HL-60/S4 treated with retinoic acid at 250 ng/mL for 4 days and 3 days (cell line): Measurements from ENCODE around the gene TMEM132D.

Experiments used
- in situ Hi-C: fragments of 300-500 bp; cut with MboI; formaldehyde crosslinking; loops from 2 replicates; pipeline ENCODE4 v1.7.0; 2022; ENCODE audit warnings: low sequenced_read_pairs

The TMEM132D gene

DNA sequence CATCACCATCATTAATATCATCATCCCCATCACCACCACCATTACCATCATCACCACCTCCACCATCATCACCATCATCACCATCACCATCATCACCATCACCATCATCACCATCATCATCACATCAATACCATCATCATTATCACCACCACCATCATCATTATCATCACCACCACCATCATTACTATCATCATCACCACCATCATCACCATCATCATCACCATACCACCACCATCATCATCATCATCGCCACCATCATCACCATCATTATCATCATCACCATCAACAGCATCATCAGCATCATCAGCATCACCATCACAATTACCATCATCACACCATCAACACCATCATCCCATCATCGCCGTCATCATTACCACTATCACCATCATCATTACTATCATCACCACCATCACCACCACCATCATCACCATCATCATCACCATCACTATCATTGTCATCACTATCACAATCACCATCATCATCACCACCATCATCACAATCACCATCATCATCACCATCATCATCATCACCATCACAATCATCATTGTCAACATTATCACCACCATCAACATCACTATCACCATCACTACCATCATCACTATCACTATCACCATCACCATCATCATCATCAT is 767.0 kb downstream of the TMEM132D start:
- in situ Hi-C loops = no loop called here

DNA sequence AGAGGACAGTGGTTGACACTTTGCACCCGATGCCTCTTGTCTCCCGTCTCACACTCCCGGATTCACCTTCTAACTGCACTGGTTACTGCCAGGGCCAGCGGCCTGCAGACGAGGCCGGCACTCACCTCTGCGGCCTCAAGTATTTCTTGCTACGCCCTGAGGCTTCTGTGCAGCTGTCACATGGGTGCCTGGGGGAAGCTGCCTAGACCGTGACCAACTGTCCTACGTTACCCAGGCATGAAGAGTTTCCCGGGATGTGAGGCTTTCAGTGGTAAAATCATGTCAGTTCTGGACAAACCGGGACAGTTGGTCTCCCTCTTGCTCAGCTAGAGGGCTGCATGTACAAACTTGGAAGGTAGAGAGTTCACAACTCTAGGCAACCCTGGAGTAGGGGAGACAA is 776.1 kb downstream of the TMEM132D start:
- in situ Hi-C loops = no loop called here

- in situ Hi-C loops = no loop called here
Observed at GRCh38 chr12:129127211-129127610, 776.6 kb downstream of the TMEM132D start.

DNA sequence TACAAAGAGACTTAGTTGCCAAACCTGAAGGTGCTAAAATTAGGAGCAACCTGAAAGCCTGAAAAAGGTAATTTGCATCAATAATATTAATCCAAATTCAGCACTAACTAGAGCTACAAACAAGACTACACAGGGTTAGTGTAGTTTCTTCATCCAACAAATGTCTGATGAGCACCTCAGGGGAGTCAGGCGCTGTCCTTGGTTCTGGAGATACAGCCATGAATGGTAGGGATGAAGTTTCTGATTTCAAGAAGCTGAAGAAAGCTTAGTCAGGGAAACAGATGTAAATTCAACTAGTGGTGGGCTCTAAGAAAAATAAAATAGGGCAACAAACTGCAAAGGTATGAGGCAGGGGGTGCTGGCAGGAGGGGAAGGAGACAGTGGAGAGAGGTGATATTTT is 784.3 kb downstream of the TMEM132D start:
- in situ Hi-C loops = no loop called here

DNA sequence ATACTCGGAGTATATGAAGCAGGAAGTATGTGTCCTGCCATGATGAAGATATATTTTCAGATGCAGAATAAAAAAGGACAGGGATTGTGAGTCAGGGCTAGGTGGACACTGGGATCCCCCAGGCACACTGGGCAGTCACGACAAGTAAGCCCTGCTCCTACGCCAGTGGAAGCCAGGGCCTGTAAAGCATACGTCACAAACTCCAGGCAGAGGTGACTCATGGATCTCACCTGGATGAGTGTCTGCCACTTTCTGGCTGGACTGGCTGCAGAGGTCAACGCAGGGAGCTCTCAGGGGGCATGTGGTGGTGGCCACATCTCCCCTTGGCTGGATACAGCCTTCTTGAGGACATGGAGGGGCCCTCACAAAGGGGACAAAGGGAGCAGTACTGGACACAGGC is 788.3 kb downstream of the TMEM132D start:
- in situ Hi-C loops = no loop called here

DNA sequence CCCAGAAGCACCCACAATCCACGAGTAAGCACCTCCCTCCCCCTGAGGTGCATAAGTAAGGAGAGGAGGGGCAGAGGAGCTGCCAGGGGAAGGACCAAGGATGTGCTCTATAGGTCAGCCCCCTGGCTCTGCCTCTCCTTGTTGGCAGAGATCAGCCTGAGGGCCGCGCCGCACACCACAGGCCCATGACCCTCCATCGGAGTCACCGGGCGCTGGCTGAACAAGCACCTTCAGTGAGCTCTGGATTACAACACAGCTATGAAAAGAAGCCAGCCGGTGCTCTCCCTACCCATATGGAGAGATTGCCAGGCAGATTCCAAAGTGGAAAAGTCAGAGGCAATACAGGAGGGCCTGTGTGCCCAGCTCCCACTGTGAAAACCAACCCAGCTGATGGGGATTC is 793.2 kb downstream of the TMEM132D start:
- in situ Hi-C loops = no loop called here

DNA sequence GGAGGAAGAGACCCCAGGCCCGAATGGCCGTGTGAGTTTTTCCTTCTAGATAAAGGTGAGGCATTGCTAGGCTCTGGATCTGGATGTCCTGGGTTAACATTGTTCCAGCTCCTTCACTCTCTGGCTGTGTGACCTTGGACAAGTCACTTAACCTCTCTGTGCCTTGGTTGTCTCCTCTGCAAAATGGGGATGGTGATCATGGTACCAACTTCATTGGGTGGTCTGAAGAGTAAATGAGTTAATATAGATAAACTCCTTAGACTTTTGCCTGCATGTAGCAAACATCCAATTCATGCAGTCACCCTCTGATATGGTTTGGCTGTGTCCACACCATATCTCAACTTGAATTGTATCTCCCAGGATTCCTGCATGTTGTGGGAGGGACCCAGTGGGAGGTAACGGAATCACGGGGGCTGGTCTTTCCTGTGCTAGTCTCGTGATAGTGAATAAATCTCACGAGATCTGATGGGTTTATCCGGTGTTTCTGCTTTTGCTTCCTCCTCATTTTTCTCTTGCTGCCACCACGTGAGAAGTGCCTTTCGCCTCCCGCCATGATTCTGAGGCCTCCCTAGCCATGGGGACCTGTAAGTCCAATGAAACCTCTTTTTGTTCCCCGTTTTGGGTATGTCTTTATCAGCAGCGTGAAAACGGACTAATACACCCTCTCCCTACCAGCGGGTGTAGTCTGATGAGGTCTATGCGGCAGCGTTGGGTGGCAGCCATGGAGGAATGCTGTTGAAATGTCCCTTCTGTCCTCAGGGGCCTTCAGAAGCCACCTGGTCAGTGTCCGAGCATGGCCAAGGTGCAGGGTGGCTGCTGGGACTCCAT is 794.4 kb downstream of the TMEM132D start:
- in situ Hi-C loops = no loop called here

- in situ Hi-C loops = no loop called here
Observed at GRCh38 chr12:129106772-129107171, 797.1 kb downstream of the TMEM132D start.

- in situ Hi-C loops = no loop called here
Observed at GRCh38 chr12:129103231-129103630, 800.6 kb downstream of the TMEM132D start.

DNA sequence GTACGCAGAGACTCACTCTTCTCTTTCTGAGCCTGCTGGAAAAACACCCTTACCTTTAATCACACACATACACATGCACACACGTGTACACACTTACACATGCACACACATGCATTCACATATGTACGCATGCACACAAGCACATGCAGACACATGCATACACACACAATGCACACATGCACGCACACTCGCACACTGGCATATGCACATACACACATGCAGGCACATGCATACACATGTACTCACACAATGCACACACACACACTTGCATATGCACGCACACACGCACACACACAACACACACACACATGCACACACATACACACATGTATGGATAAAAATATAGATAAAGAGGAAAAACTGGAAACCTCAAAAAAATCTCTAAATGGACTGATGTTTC is 801.6 kb downstream of the TMEM132D start:
- in situ Hi-C loops = no loop called here

DNA sequence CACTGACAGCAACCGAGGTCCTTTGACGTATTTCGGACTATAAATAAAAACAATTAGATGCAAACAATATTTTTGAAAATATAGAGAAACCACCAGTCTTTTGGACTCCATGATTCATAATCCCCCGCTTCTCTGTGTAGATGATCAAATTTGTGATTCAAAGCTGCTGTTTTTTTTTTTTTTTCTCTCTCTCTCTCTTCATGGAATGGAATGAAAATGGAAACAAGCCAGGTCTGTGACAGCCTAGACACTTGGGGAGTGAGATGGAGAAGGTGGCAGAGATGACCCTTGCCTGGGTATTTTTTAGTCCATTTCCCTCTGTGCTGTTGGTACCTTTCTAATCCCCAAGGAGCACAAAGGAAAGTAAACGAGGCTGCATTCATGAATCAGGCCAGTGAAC is 802.0 kb downstream of the TMEM132D start:
- in situ Hi-C loops = no loop called here

DNA sequence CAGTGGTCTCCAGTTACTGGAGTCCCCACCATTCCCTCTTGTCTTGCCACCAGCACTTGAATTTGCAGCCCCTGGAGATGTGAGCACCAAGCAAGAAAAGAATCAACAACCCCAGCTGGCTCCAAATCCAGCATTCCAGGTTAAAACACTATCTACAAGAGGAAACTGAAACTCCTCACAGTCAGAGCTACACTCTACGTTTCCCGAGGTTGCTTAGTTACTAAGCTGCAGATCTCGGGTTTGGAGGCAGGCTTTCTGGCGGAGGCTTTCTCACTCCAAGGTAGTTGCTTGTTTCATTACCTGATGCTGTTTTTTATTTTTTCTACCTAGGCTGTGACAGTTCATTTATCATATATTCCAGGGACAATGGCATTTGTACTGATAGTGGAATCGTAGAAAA is 802.4 kb downstream of the TMEM132D start:
- in situ Hi-C loops = no loop called here

- in situ Hi-C loops = no loop called here
Observed at GRCh38 chr12:129097451-129097850, 806.4 kb downstream of the TMEM132D start.

- in situ Hi-C loops = no loop called here
Observed at GRCh38 chr12:129096968-129097367, 806.9 kb downstream of the TMEM132D start.

GRCh38 chr12:129096184-129096583 is 807.6 kb downstream of the TMEM132D start:
- in situ Hi-C loops = no loop called here

GRCh38 chr12:129089576-129089975 is 814.2 kb downstream of the TMEM132D start:
- in situ Hi-C loops = no loop called here

DNA sequence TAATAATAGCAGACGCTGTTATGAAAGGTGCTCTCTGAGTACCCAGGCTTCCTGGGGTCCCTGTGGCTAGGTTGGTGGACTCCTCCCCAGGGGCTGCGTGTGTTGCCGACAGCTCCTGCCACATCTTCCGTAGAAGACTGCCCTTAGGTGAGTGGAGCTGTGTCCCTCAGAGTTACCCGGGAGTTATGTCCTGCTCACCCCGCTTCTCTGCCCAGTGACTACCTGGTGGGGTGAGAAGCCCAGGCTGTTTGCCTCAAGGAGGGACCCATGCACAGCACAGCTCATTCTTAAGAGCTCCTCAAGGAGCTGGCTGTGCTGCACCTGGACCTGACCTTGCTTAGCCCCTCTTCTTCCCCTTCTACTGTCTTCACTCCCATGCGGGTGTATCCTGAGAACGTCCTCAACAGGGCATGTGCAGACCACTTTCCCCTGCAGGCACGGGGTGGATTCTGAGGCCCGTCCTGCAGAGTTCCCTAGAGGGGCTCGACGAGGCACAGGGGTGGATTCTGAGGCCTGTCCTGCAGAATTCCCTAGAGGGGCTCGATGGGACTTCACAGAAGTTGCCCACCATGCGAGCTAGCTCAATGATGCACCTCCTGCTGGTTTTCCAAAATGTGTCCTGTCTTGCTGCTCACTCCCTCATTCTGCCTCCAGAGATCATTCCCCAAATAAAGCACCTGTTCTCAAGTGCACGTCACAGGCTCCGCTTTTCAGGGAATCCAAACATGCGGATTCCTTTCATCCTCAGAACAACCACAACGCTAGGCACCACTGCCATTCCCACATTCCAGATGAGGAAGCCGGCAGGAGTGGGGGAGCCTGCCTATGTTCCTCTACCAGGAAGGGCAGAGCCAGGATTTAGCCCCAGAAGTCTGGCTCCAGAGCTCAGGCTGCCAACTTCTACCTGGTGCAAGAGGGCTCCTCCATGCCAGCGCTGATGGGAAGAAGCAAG is 818.7 kb downstream of the TMEM132D start:
- in situ Hi-C loops = no loop called here

GRCh38 chr12:129083121-129083840 is 820.5 kb downstream of the TMEM132D start:
- in situ Hi-C loops = no loop called here

DNA sequence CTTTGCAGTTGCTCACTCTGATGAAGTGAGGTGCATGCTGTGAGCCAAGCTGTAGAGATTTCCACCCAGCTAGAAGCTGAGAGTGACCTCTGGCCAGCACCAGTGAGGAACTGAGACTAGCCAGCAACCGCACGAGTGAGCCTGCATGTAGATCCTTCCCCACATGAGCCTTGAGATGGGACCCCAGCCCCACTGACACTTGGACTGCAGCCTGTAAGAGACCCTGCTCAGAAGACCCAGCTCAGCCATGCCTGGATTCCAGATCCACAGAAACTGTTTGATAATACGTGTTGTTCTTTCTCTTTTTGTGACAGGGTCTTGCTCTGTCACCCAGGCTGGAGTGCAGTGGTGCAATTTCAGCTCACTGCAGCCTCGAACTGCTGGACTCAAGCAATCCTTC is 821.4 kb downstream of the TMEM132D start:
- in situ Hi-C loops = no loop called here

- in situ Hi-C loops = no loop called here
Observed at GRCh38 chr12:129081755-129082250, 822.0 kb downstream of the TMEM132D start.

DNA sequence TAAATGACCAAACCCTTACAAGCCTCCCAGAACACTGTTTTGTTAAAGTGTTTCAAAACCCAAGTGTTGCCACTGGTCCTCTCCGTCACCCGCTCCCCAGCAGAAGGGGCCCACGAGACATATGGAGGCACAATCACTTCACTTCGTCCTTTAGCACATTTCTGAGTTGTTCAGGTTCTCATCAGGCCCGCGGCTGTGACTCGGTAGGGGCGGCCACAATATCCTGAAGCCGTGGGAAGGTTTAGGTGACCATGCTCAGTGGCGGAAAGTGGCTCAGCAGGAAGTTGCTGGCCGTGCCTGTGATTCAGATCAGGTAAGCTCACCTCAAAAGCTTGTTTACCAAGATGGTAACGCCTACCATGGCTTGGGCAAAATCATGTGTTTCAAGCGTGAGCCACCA is 823.0 kb downstream of the TMEM132D start:
- in situ Hi-C loops = no loop called here
